Pericardium fibroblast (primary cell): Measurements from ENCODE around the gene TMEM26. TPM values are rescaled to one million over a fixed set of nuclear protein-coding genes. Genes with fewer than 3 reads are reported as not detected.

Experiments used
- total RNA-seq: library from RNA; depleted of rRNA; stranded (reverse); fragments of >200 nt; gene quantifications from 2 replicates; pipeline ENCODE4 v1.2.3, GENCODE V29; 2015

TMEM26 gene
- 0.12 and 1.6 TPM in 2 replicates for total RNA-seq

DNA sequence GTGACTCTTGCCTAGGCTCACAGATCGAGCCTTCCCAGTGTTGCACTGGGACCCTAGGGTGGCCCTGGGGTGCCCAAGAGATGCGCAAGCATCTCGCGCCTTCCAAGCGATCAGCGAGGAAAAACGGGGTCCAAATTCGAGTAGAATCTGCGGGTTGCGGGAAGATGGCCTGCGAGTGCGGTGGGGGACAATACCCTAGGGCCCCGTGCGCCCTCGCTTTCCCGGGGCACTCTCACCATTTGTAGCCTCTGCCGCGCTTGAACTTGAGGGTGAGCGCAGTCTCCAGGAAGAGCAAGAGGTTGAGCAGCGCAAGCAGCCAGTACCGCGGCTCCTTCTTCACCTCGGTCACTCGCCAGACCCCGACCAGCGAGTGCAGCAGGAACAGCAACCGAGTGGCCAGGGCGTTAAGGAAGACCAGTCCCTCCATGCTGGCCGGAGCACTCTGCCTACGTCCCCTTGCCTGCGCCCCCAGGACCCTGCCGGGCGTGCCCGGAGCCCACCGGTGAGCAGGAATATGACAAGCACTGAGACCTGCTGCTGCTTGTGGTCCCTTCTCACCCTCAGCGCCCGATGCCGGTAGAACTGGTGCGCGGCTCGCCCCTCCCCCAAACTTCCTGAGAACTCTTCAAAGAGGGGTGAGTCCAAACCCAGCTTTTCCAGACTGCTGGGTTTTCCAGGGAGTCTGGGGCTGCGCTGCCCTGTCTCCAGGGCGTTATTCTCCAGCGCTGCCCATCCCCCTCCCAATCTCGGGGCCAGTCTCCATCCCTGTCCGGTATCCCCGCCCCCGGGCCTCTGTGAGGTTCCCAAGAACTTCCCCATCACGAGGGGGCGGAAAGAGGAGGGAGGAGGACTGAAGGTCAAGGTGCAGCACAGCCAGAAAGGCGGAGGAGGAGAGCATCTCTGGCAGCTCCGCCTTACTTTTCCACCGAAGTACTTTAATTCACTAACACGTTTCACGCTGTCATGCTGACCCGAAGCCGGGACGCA is at the start of gene TMEM26:
TMEM26 (minus strand) TSS at position 727 of the 987 bp plus-strand sequence; CDS start at position 427, 300 bp downstream.

Other genes starting within 250 kb of the TMEM26 start
- 0.23 and 2.0 TPM in 2 replicates for gene CABCOCO1, start 209.5 kb upstream of the TMEM26 start, total RNA-seq